IMR-90 (cell line): ENCODE results near the gene ITPRIP. TPM values are rescaled to one million over a fixed set of nuclear protein-coding genes. Genes with fewer than 3 reads are reported as not detected.

Experiments
- ATAC-seq: fragments of 200-7000 bp; cut with Tn5 transposase; 2 replicates; pipeline ENCODE4 v1.9.1; 2020; ENCODE audit warnings: low read depth, mild to moderate bottlenecking, moderate library complexity
- BruUV-seq: library from RNA; stranded (reverse); fragments of 400-500 nt; replicated peaks from 2 replicates; lab custom pipeline; 2021; lab: Mats Ljungman, UMichigan
- CTCF ChIA-PET: fragments of 300-600 bp; formaldehyde crosslinking; extraction: SDS; loops from one replicate; lab custom pipeline; 2021; ENCODE audit warnings: antibody characterized with exemption; lab: Yijun Ruan, JAX
- POLR2A ChIA-PET: fragments of 300-600 bp; sonication (Branson Sonifier 250); formaldehyde crosslinking; loops from one replicate; lab custom pipeline; 2022; ENCODE audit warnings: antibody characterized with exemption; ENCODE audit not compliant: unreplicated experiment; lab: Charles Lee
- DNase-seq: peaks from one replicate; pipeline ENCODE4 v3.0.0; 2013
- H2AFZ ChIP-seq: replicated peaks from 2 replicates; pipeline ENCODE3; 2013; ENCODE audit warnings: low read length, mild to moderate bottlenecking; ENCODE audit not compliant: poor library complexity
- H2AK5ac ChIP-seq: 2 replicates; pipeline ENCODE4 v1.6.1; 2013; ENCODE audit warnings: low read depth, low read length, inconsistent platforms
- H2AK9ac ChIP-seq: replicated peaks from 2 replicates; pipeline ENCODE3; 2013; ENCODE audit warnings: mild to moderate bottlenecking, low read depth, low read length, moderate library complexity; ENCODE audit not compliant: poor library complexity
- H2BK120ac ChIP-seq: 2 replicates; pipeline ENCODE4 v1.6.1; 2013; ENCODE audit warnings: low read depth, low read length, inconsistent platforms
- H2BK15ac ChIP-seq: 3 replicates; pipeline ENCODE4 v1.6.1; 2013; ENCODE audit warnings: low read depth, low read length, inconsistent platforms
- H2BK20ac ChIP-seq: 2 replicates; pipeline ENCODE4 v1.6.1; 2013; ENCODE audit warnings: low read depth, mild to moderate bottlenecking, inconsistent platforms, low read length, moderate library complexity
- H2BK5ac ChIP-seq: 2 replicates; pipeline ENCODE4 v1.6.1; 2013; ENCODE audit warnings: mild to moderate bottlenecking, low read depth, low read length, inconsistent platforms; ENCODE audit not compliant: poor library complexity, severe bottlenecking
- H3K14ac ChIP-seq: replicated peaks from 2 replicates; pipeline ENCODE4 v1.6.1; 2013; ENCODE audit warnings: low read depth, low read length, inconsistent platforms
- H3K18ac ChIP-seq: 2 replicates; pipeline ENCODE4 v1.6.1; 2013; ENCODE audit warnings: low read depth, low read length, control low read depth
- H3K23ac ChIP-seq: 2 replicates; pipeline ENCODE4 v1.6.1; 2013; ENCODE audit warnings: low read depth, low read length, inconsistent platforms
- H3K27ac ChIP-seq: 2 replicates; pipeline ENCODE4 v1.5.1; 2013; ENCODE audit warnings: mild to moderate bottlenecking, control low read depth, low read length; ENCODE audit not compliant: insufficient read depth
- H3K27me3 ChIP-seq: 2 replicates; pipeline ENCODE4 v1.6.1; 2013; ENCODE audit warnings: low read length; ENCODE audit not compliant: control insufficient read depth, insufficient read depth
- H3K36me3 ChIP-seq: 2 replicates; pipeline ENCODE4 v1.6.1; 2013; ENCODE audit warnings: low read length, mixed read lengths; ENCODE audit not compliant: control insufficient read depth, insufficient read depth
- H3K4ac ChIP-seq: 2 replicates; pipeline ENCODE4 v1.6.1; 2013; ENCODE audit warnings: low read depth, low read length, inconsistent platforms
- H3K4me1 ChIP-seq: 2 replicates; pipeline ENCODE4 v1.6.1; 2013; ENCODE audit warnings: low read length, mixed read lengths; ENCODE audit not compliant: control insufficient read depth, insufficient read depth
- H3K4me2 ChIP-seq: 2 replicates; pipeline ENCODE4 v1.6.1; 2013; ENCODE audit warnings: low read depth, mild to moderate bottlenecking, control low read depth, low read length, moderate library complexity
- H3K4me3 ChIP-seq: 2 replicates; pipeline ENCODE4 v1.5.1; 2013; ENCODE audit warnings: low read depth, mild to moderate bottlenecking, control low read depth, low read length, moderate library complexity; ENCODE audit not compliant: insufficient read depth
- H3K56ac ChIP-seq: 2 replicates; pipeline ENCODE4 v1.6.1; 2013; ENCODE audit warnings: low read length, inconsistent platforms; ENCODE audit not compliant: insufficient read depth; ENCODE audit errors: extremely low read depth
- H3K79me1 ChIP-seq, 2 experiments: 2 replicates each; pipeline ENCODE4 v1.6.1; 2013; ENCODE audit warnings: low read length in 2 of 2, inconsistent platforms in 1 of 2, low read depth in 1 of 2
- H3K9ac ChIP-seq: 2 replicates; pipeline ENCODE4 v1.6.1; 2013; ENCODE audit warnings: low read depth, low read length, control low read depth
- H3K9me1 ChIP-seq: 2 replicates; pipeline ENCODE4 v1.6.1; 2013; ENCODE audit warnings: low read length, inconsistent platforms; ENCODE audit not compliant: insufficient read depth
- H3K9me3 ChIP-seq: 2 replicates; pipeline ENCODE4 v1.6.1; 2013; ENCODE audit warnings: low read length; ENCODE audit not compliant: control insufficient read depth, insufficient read depth
- H4K20me1 ChIP-seq: 2 replicates; pipeline ENCODE4 v1.6.1; 2013; ENCODE audit warnings: low read length, inconsistent platforms; ENCODE audit not compliant: insufficient read depth
- H4K5ac ChIP-seq: 2 replicates; pipeline ENCODE4 v1.6.1; 2013; ENCODE audit warnings: mild to moderate bottlenecking, low read depth, low read length, control low read depth
- H4K8ac ChIP-seq, 2 experiments: 2 replicates each; pipeline ENCODE4 v1.6.1; 2013; ENCODE audit warnings: low read depth in 2 of 2, low read length in 2 of 2, control low read depth in 1 of 2, inconsistent platforms in 1 of 2
- H4K91ac ChIP-seq: 2 replicates; pipeline ENCODE4 v1.6.1; 2013; ENCODE audit warnings: low read depth, low read length, inconsistent platforms; ENCODE audit not compliant: insufficient read depth
- CEBPB ChIP-seq: IDR thresholded peaks from 2 replicates; pipeline ENCODE4 v1.6.1; 2012; ENCODE audit warnings: low read depth, low read length, improper control_type of control experiment
- CHD1 ChIP-seq: IDR thresholded peaks from 2 replicates; pipeline ENCODE4 v1.6.1; 2012; ENCODE audit warnings: low read depth, low read length, improper control_type of control experiment
- WGBS, 2 experiments: methylation state at CpG; one replicate each; pipeline versions ENCODE4 v1.1.5 to v1.1.7; 2013; ENCODE audit warnings: missing lambda C conversion rate in 2 of 2; ENCODE audit not compliant: insufficient read length in 1 of 2; ENCODE audit errors: extremely low coverage in 2 of 2; 5-methylcytosine and 5-hydroxymethylcytosine counted together
- dilution Hi-C: fragments of 300-500 bp; cut with HindIII; formaldehyde crosslinking; loops from one replicate; pipeline ENCODE4 v1.14.3; 2018; ENCODE audit warnings: low sequenced_read_pairs; ENCODE audit not compliant: unreplicated experiment
- in situ Hi-C: fragments of 300-500 bp; cut with MboI; formaldehyde crosslinking; loops from 3 replicates; pipeline ENCODE4 v1.14.3; 2019; ENCODE audit warnings: low sequenced_read_pairs, inconsistent platforms, mixed read lengths
- intact Hi-C: fragments of 100-400 bp; cut with micrococcal nuclease; formaldehyde crosslinking; loops from 2 replicates; pipeline ENCODE4 v1.10.0; 2022
- polyA plus RNA-seq, 3 experiments: library from polyadenylated mRNA; depleted of rRNA; stranded (reverse); fragments of >200 nt; gene quantifications; 2 replicates each; pipeline ENCODE4 v1.2.3, GENCODE V29; 2012; ENCODE audit warnings: low replicate concordance in 1 of 3
- total RNA-seq: library from RNA; depleted of rRNA; stranded (reverse); fragments of >200 nt; gene quantifications from 2 replicates; pipeline ENCODE4 v1.2.3, GENCODE V29; 2012

Gene ITPRIP
- total and polyA plus RNA-seq, 2 of the 4 experiments (the other 2 are of a cell fraction) = 7.5 to 31.9 TPM

DNA sequence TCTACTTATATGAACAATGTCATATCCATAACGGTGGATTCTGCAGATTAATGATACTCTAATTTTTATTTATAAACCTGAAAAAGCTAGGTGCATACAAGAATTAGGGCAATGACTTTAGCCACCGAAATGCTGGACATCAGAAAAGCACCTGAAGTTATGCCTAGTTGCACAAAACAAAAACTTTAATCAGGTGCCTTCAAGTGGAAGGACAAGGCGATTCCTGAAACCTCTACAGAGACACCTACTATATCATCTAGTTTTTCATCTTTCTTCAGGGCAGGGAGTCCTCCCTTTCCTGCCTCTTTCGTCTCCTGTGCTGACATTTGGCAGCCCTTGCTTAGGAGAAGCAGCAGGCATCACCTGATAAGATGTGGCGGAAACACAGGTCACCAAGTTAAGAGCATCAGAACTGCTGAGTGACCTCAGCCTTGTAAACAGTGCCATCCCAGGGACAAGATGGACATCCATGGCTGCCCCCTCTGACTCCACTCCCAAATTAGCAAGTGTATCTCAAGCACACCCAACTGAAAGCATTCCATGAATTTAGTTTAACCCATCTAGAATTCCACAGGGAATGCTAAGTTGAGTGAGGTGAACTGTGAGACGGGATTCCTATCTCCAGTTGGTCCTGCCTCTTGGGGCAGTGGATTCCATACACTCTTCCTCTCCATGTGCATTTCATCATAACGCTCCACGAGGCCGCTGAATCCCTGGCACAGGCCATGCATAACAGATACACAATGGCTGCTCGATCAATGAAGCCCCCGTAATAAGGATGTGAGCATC, 5.8 kb downstream of the ITPRIP start:
- intact Hi-C loops = no loop called here
- 100% methylated on average over 3 of the region's 11 CpGs; no CpG with 5 or more reads in 1 of the 2 experiments for WGBS, 2 experiments
- H4K20me1 ChIP-seq = peaks cover 94% of the 10 kb centered on the region

More for the DNA sequence above, 5.8 kb downstream of the ITPRIP start:
- no peaks in the 10 kb centered on the region for H3K27me3 ChIP-seq
- H2AK9ac ChIP-seq = peak overlapping the region; percentile 12
- H2BK15ac ChIP-seq = no peak overlapping the region
- peak overlapping the region; percentile 30; the same call in 1 of the 2 replicates for H3K14ac ChIP-seq
- H2AK5ac ChIP-seq = peak overlapping the region; percentile 67
- in situ Hi-C loops (no loop called here), dilution Hi-C loops (no loop called here)
- CTCF ChIA-PET = no interaction called here
- H3K36me3 ChIP-seq = peaks cover 3% of the 10 kb centered on the region; the same call in 1 of the 2 replicates
- H4K91ac ChIP-seq = no peak overlapping the region
- no peak overlapping the region for H3K9ac ChIP-seq
- peak overlapping the region in 1 of 2 experiments; percentile 19; a peak in 1 of 4 replicates for H4K8ac ChIP-seq
- no peak overlapping the region for H2BK5ac ChIP-seq
- H3K9me3 ChIP-seq = no peaks in the 10 kb centered on the region
- no peak overlapping the region for H2BK20ac ChIP-seq
- peaks cover 2 to 83% of the 10 kb centered on the region in 2 experiments; a peak in 2 of 4 replicates for H3K79me1 ChIP-seq
- peak overlapping the region; percentile 57 for H3K23ac ChIP-seq
- H3K4me2 ChIP-seq = no peak overlapping the region
- no peak overlapping the region for H3K4me3 ChIP-seq
- H3K27ac ChIP-seq = no peak overlapping the region
- H2AFZ ChIP-seq = no peak overlapping the region
- H2BK120ac ChIP-seq = no peak overlapping the region
- DNase-seq (no peak), ATAC-seq (no peak)
- TF ChIP-seq CEBPB = peak; percentile 19; the same call in 1 of the 2 replicates
- TF ChIP-seq CHD1 = no peak
- BruUV-seq = no TSS peak
- H3K9me1 ChIP-seq = peaks cover 53% of the 10 kb centered on the region
- H3K4ac ChIP-seq = peak overlapping the region; percentile 45; the same call in 1 of the 2 replicates
- no peak overlapping the region for H3K56ac ChIP-seq
- no peak overlapping the region for H4K5ac ChIP-seq
- POLR2A ChIA-PET = no interaction called here
- no peak overlapping the region for H3K18ac ChIP-seq
- peaks cover 65% of the 10 kb centered on the region for H3K4me1 ChIP-seq
